H1 (cell line): ENCODE results near the gene UNC5B. TPM values are rescaled to one million over a fixed set of nuclear protein-coding genes. Genes with fewer than 3 reads are reported as not detected.

ENCODE experiments used
- ASH2L ChIP-seq: fragments of 200-600, 300-600 bp; sonication (generic); IDR thresholded peaks from one replicate; pipeline ENCODE4 v1.7.1; 2017; ENCODE audit warnings: low read length
- BACH1 ChIP-seq: IDR thresholded peaks from 2 replicates; pipeline ENCODE4 v1.6.1; 2012; ENCODE audit warnings: low read length, improper control_type of control experiment
- CHD1 ChIP-seq: IDR thresholded peaks from 2 replicates; pipeline ENCODE4 v1.6.1; 2012; ENCODE audit warnings: low read depth, low read length, improper control_type of control experiment
- CTCF ChIP-seq, 3 experiments: IDR thresholded peaks; 1 replicate in 2 of 3; 2 replicates in 1 of 3; pipeline versions ENCODE4 v1.5.1 to v1.6.1; 2011; ENCODE audit warnings: low read length in 3 of 3, mild to moderate bottlenecking in 3 of 3, inconsistent platforms in 2 of 3, low read depth in 1 of 3, moderate library complexity in 1 of 3; ENCODE audit not compliant: insufficient read depth in 1 of 3; ENCODE audit errors: control extremely low read depth in 1 of 3
- FOSL1 ChIP-seq: IDR thresholded peaks from 2 replicates; pipeline ENCODE4 v1.6.1; 2011; ENCODE audit warnings: mild to moderate bottlenecking, low read depth, low read length, moderate library complexity; ENCODE audit not compliant: insufficient read depth
- JUND ChIP-seq: IDR thresholded peaks from 2 replicates; pipeline ENCODE4 v1.6.1; 2011; ENCODE audit warnings: mild to moderate bottlenecking, improper control_type of control experiment, low read length
- KDM5A ChIP-seq: fragments of 200-600 bp; IDR thresholded peaks from 2 replicates; pipeline ENCODE4 v1.7.1; 2012; ENCODE audit warnings: mild to moderate bottlenecking, low read length, inconsistent platforms, mixed read lengths
- RAD21 ChIP-seq, 2 experiments: IDR thresholded peaks in 1 of 2; conservative IDR thresholded peaks in 1 of 2; 2 replicates each; pipeline ENCODE4 v1.6.1; 2011; ENCODE audit warnings: low read depth in 2 of 2, low read length in 2 of 2, improper control_type of control experiment in 1 of 2, inconsistent platforms in 1 of 2, mild to moderate bottlenecking in 1 of 2, moderate library complexity in 1 of 2
- RXRA ChIP-seq: IDR thresholded peaks from 2 replicates; pipeline ENCODE4 v1.6.1; 2011; ENCODE audit warnings: low read depth, mild to moderate bottlenecking, low read length, moderate library complexity; ENCODE audit not compliant: insufficient read depth
- TAF1 ChIP-seq: IDR thresholded peaks from 2 replicates; pipeline ENCODE4 v1.6.1; 2011; ENCODE audit warnings: mild to moderate bottlenecking, low read depth, low read length
- USF2 ChIP-seq: IDR thresholded peaks from 2 replicates; pipeline ENCODE4 v1.6.1; 2011; ENCODE audit warnings: low read length, improper control_type of control experiment
- polyA plus RNA-seq, 7 experiments: library from polyadenylated mRNA; depleted of rRNA in 3 of 7; stranded (reverse) in 5 of 7; unstranded in 2 of 7; fragments of >200 nt in 5 of 7; fragments of 200-250 nt in 2 of 7; gene quantifications; 1 replicate in 5 of 7; 2 replicates in 1 of 7; 4 replicates in 1 of 7; pipeline versions ENCODE4 v1.2.1 to v1.2.3, GENCODE V29; 2011 to 2013; ENCODE audit warnings: missing spikeins in 2 of 7, mixed read lengths in 2 of 7
- total RNA-seq: library from RNA; stranded (reverse); fragmentation: NEBNext Ultra II Directional; extraction: Animal tissue kit (Norgen Biotek cat#: 25700); gene quantifications from 2 replicates; pipeline ENCODE4 v1.2.1, GENCODE V29; 2021

Gene UNC5B
- total and polyA plus RNA-seq, 2 of the 8 experiments (the other 6 are each of a cell fraction or from before 2014, with no cell fraction given): 27.9 to 31.8 TPM

DNA sequence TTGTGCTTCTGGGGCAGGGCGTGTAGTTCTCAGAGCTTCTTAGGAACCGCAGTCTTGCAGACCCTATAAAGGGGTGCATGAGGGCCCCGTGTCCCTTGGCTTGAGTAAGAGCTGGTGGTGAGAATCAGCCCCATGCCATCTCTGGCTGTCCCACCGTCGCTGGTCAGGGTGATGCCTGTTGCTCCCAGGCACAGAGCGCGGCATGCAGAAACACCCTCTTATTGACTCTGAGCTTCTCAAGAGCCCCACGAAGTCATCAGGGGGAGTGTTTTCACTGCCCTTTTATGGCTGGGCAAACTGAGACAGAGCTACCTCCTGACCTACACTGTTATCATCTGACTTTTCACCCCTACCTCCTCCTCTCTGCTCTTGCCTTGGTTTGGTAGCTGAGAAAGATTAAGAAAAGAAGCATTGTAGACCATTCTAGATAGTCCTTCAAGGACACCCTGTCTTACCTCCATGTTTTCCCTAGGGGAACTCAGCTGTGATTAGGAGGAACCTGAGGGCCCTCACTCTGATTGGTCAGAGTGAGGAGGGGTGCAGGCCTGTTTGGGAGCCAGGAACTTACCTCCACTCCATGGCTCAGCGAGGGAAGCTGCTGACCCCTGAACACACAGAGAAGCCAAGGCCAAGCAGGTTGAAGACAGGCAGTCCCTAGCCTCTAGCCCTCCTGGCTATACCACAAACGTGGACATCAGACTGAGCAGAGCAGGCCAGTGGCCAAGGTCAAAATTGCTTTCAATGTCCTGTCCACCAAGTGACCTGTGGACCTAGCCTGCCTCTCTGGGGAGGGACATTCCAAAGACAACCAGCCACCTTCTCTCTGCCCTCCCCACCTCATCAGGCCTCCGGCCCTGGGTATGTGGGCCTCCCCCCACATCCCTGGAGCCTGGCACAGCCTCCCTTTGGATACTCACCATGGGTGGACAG is 17.6 kb downstream of the UNC5B start (continued):
- TF ChIP-seq RXRA (no peak), CTCF (IDR thresholded peaks at IDR 0.05; ENCODE audit: control extremely low read depth in 1 of 3, insufficient read depth in 1 of 3, low read depth in 1 of 3, low read length in 3 of 3) (no peak), ASH2L (no peak), CHD1 (no peak), KDM5A (no peak), BACH1 (no peak), TAF1 (no peak), RAD21 (IDR thresholded peaks at IDR 0.05 in 1 of 2, conservative IDR thresholded peaks at IDR 0.05 in 1 of 2; ENCODE audit: low read depth in 2 of 2, low read length in 2 of 2) (no peak), JUND (no peak), FOSL1 (no peak), USF2 (no peak)
